GM18870 (cell line): Measurements from ENCODE around the gene ZBTB7C.

Source experiments
- ATAC-seq: cut with Tn5 transposase; IDR thresholded peaks from one replicate; pipeline ENCODE4 v1.9.1; 2021; ENCODE audit warnings: moderate library complexity; ENCODE audit not compliant: unreplicated experiment

ZBTB7C gene

DNA sequence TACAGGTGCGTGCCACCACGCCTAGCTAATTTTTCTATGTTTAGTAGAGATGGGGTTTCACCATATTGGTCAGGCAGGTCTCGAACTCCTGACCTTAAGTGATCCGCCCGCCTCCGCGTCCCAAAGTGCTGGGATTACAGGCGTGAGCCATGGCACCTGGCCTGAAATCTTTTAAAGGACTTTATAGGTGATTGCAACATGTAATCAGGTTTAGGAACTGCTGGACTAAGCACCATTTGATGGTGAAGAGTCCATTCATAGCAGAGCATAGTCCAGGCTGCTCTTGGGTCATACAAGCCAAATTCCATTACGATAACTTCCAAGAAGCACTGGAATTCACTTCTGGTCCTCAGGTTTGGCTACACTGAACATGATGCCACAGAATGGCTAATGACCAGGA lies 278.1 kb downstream of the ZBTB7C start:
- ATAC-seq, result no peak

DNA sequence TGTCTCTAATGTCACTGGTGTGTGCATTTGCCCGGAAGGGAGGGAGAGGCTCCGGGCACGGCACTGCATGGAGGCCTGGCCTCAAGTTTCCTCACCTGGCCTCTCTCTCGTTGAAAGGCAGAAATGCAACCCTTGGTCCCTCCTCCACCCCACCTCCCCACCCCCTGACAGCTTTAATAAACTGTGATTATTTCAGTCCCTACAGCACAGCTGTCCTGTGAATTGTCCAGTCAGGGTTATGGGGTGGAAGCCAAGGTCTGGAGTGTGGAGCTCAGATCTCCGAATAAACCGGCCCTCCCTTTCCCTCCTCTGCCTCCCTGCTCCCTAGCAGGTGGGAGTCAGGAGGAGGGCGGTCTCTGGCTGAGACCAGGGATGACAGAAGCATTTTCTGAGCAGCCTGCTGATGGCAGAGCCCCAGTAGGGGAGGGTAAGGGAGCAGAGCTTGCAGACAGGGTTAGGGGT lies 279.5 kb downstream of the ZBTB7C start:
- ATAC-seq, result no peak

DNA sequence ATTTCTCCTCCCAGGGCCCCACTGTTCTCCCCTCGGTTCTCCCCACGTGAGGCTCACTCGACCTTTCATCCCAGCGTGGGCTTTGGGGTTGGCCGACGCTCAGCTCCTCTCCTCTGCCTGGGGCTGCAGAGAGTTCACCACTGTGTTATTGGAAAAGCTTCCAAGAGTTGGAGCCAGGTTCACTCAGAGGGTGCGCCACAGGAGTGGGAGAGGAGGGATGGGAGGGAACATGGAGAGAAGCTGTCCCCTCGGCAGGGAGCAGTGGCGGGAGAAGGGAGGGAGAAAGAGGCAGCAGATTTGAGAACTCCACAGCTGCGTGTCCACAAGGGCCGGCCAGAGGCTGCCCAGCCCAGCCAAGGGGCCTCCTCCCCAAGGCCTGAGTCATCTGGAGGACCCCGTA lies 281.6 kb downstream of the ZBTB7C start:
- no peak for ATAC-seq

DNA sequence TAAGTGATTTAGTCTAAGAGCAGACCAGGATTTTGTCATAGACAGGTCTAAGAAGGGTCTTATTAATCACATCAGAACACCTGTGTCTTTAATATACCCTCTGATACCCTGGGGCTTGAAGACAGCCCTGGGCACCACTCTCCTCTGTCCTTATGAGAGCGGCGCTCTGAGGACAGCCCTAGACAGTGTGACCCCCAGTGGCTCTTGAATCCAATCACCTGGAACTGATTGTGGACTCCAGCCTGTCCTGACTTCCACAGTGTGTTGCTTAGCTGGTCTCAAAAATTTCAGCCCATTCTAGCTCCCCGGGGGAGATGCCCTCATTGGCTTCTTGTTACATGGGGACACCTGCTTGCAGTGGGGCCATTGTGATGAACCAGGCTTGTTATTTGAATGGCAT lies 282.9 kb downstream of the ZBTB7C start:
- ATAC-seq, result no peak

DNA sequence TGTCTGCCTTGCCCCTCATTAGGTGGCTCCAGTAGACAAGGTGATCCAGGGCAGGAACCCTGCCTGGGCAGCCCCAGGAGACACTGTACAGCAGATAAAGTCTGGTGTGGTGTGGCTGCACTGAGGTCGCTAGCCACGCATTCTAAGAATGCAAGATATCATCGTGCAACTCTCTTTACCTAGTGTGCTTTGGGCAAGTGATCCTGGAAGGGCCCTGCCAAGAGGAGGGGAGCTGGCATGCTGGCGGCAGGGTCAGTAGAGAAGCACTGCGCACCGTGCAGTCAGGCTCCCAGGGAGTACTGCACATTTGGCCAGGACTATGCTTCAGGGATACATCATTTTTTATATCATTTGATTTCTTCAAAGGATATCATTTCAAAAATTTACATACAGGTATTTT lies 283.5 kb downstream of the ZBTB7C start:
- ATAC-seq, result no peak

DNA sequence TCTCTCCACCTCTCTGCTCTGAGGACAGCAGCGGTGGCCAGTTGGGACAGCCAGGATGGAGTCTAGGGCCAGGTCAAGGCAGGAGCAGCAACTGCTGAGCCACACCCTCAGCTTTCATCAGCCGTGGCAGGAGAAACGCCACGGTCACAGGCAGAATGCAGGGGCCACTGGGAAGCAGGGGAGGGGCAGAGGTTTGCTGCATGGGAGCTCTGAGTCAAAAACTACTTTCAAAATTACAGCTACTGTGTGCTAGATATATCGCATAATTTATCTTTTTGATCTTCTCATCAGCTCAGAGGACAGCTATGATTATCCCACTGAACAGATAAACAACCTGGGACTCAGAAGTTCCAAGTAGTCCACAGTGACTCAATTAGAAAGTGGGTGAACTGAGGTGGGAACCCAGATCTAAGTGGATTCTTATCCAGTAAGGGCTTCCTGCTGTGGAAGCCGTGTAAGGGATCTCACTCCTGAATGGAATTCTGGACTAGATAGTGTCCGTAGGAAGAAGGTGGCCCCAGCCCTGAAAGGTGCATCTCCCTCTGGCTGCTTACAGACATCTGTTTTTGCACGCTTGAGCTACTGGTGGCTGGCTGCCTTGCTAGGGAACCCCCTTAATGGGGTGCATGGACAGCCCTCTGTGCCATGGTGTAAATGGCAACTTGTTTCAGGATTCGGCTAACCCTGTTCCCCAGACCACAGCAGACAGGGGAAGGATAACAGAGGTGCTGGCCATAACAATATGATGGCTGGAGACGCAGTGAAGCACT lies 284.1 kb downstream of the ZBTB7C start:
- no peak for ATAC-seq

DNA sequence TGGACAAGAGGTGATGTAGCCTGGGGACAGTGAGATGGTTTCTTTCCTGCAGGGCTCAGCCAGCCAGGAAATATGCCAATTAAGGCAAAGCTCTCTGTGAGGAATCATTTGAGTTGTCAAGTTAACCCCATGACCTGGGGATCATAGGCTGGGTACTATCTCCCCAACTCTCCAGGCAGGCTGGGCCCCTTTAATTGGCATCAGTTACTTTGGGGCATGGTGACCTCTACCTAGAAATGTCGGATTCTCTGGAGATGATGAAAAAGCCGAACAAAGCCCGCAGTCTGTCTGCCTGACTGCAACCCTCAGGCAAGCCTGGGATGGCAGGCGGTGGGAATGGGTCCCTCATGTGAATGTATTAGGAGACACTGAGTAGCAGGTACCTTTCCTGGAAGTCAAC lies 285.2 kb downstream of the ZBTB7C start:
- ATAC-seq, result no peak

DNA sequence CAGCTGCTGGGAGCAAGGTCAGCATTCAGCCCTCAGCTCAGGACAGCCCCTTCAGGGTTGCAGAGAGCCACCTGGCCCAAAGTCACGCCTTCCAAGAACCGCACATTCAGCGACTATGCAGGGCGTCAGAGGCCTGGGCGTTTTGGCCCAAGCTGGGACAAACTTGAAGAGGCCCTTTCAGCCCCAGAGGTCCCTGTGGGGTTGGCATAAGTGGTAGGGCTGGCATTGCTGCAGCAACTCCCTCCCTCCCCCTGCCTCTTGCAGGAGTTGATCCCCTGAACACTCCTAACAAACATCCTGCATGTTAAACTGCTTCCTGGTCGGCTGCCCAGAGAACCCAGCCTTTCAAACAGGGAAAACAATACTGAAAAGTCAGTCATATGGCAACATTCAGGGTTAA lies 285.9 kb downstream of the ZBTB7C start:
- no peak for ATAC-seq

DNA sequence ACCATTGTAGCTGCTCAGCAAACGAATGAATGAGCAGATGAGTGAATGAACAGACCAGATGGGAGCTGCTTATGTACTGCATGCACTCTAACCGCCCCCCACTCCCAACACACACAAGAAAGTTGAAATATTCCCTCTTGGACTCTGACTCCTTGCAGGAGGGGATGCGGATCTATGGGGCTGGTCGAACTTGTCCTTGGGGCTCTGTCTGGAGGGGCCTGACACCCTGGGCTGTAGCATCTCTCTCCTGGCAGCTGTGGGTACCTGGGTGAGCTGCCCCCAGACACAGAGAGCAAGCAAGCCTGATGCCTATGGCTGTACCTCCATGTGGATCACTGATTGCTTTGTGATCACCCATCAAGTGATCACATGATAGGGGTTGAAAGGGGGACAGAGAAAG lies 286.4 kb downstream of the ZBTB7C start:
- no peak for ATAC-seq

DNA sequence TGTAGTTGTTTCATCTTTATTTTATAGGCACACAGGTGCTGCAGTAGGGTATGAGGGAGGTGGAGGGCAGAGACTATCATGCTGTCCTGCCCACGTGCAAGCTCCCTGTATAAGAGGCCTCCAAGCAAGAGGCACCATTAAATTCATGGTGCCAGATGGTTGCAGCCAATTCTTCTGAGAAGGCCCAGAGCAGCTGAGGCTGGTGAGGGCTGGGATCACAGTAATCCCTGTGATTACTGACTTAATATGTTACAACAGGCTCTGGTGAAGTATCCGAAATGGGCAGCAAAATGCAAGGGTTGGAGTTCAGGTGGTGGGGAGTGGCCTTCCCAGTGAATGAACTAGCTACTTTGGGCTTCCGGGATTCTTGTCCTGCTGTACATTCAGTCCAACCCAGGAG lies 286.8 kb downstream of the ZBTB7C start:
- ATAC-seq, result no peak

DNA sequence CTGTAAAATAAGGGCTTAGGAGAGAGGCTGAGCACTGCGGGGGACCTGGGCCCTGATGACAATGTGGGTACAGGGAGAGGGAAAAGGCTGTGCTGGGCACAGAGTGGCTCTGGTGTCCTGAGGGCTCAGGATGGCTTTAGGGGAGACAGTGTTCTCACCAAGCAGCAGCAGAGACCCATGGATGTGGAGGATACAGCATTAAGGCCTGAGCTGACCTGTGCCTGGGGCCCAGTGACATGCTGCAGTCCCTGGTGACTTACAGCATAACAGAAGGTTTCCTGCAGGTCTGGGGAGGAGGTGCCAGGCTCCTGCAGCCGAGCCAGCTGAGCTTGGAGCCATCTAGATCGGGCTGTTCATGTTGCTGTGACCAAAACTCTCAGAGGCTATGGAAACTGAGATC lies 287.4 kb downstream of the ZBTB7C start:
- ATAC-seq, result no peak

DNA sequence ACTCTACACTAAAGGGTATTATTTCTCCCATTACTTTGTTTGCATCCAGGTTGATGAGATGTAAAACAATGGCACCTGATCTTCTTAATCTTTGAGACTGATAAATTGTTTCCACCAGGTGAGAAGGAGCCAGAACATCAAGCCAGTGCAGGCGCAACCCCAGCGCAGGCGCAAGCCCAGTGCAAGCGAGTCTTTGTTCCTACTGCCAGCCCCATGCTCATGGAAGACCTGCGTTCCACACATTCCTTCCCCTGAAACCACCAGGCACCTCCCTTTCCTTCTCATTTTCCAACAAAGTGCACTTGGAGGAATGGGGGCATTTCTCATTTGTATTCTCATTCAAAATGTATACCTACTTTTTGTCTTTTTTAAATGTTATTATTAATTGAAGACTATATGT lies 290.0 kb downstream of the ZBTB7C start:
- ATAC-seq, result no peak

DNA sequence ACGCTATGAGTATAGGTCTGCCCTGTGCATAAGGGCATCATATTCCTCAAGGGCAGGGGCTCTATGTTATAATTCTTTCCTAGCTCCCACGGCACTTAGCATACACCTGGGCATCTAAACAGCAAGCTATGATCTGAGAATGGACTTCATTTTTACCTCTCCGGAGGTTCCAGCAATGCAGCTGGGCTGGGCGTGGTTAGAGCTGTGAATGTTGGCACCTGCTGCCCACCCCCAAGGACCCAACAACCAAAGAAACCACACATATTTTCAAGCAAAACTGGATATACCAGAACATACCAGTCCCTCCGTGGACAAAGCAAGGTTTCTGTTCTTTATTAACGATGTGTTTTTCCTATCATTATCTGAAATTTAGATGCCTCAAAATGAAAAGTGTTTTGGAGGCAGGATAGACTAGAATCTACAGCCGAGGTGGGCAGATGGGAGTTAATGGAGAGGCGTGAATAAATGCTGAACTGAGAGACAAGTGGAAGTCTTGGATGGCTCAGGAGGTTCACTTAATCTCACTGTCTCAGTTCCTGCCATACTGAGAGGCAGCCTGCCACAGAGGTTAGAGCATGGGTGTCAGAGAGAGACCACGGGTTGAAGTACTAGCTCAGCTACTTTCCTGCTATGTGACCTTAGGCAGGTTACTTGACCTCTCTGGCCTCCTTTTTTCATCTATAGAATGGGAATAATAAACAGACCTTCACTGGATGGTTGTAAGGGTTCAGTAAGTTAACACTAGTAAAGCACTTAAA lies 292.1 kb downstream of the ZBTB7C start:
- ATAC-seq, result no peak

DNA sequence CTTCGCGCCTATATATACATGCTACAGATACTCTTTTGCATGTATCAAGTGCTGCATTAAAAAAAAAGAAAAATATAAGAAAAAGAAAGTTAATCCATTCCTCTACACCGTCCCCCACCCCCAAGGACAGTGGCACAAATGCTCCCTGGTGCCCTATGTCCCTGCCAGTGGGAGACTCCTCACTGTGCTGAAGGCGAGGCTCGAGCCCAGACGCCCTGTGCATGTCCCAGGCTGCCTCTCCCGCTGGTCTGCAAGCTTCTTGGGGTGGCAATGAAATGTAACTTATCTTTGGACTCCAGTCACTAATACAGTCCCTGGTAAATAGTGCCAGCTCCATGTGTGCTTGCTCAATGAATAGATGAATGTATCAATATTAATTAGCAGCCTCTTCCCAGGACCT lies 293.2 kb downstream of the ZBTB7C start:
- no peak for ATAC-seq

DNA sequence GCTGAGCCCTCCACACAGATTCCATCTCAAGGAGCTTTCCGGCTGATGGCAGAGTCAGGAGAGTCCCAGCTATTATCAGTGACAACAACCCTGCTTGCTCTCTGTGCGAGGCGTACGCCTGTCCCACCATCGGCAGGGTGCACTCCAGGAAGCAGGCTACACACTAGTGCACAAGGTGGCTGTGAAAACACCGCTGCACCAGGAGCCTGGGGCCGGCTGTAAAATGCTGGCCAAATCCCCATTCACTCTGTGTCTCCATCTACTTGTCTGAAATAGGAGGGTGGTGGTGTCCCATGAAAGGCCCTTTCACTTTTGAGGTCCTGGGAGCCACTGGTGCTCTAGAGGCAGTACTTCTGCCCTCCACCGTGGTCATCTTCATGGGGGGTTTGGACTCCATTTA lies 295.5 kb downstream of the ZBTB7C start:
- ATAC-seq, result no peak

DNA sequence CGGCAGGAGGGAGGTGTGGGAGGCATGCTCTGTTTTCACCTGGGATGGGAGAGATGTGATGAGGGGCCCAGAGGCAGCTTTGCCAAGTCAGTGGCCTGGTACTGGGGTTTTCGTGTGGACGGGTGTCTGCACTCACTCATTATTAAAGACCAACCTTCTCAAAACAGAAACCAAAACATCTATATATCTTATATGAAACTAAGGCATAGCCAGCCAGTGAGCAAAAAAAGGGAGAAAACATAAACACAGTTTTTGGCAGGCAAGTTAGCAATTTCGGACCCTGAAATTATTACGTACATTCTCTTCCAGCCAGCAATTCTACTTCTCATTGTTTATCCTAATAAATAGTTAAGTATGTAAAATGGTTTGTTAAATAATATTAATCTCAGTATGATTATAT lies 297.6 kb downstream of the ZBTB7C start:
- no peak for ATAC-seq

DNA sequence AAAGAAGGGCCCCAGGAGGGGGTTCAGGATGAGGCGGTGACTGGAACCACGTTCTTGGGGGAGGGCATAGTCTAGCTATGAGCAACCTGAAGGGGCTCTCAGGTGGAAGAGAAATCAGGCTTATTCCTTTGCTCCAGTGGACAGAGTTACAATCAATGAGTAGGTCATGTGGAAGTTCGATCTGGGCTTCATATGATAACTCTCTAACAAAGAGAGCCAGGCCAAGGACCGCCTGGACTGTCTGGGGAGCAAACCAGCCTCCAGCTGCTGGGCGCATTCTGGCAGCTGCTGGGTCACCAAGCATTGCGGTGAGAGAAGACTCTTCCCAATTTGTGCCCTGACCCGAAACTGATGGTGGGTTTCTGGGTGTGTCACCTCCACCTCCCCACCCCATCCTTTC lies 298.4 kb downstream of the ZBTB7C start:
- no peak for ATAC-seq

DNA sequence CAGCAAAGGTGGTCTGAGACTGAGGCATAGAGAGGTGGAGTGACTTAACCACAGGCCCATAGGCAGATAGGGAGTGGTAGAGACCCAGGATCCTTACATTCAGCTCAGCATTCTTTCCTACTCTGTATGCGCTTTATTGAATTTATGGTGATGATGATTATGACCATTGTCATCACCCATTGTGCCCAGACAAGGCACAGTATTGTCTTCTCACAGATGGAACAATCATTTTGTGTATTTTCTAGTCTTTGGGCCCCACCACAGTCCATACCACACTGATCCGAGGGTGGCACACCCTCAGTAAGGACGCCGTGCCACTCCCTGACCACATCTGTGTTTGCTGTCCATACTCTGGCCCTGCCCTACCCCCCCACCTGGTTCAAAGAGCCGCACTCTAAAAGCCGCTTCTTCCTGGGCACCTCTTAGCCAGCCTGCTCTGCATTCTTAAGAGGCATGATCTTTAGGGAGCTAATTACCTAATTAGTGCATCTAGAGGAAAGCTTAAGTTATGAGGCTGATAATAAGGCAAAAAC lies 299.2 kb downstream of the ZBTB7C start:
- ATAC-seq, result no peak

DNA sequence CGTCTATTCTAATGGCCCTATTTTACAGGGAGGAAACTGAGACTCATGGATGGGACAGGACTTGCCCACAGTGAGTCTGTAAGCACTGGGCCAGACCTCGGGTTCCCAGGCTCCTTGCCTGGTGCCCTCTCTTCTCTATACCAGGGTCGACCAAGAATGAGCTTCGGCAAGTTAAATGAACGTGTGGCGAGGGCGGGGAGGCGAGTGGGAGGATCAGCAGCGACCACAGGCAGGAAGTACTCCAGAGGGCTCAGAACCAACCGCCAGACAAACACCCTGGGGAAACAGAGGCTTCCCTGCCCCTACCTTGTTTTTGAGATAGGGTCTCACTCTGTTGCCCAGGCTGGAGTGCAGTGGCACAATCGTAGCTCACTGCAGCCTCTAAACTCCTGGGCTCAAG lies 301.0 kb downstream of the ZBTB7C start:
- no peak for ATAC-seq

DNA sequence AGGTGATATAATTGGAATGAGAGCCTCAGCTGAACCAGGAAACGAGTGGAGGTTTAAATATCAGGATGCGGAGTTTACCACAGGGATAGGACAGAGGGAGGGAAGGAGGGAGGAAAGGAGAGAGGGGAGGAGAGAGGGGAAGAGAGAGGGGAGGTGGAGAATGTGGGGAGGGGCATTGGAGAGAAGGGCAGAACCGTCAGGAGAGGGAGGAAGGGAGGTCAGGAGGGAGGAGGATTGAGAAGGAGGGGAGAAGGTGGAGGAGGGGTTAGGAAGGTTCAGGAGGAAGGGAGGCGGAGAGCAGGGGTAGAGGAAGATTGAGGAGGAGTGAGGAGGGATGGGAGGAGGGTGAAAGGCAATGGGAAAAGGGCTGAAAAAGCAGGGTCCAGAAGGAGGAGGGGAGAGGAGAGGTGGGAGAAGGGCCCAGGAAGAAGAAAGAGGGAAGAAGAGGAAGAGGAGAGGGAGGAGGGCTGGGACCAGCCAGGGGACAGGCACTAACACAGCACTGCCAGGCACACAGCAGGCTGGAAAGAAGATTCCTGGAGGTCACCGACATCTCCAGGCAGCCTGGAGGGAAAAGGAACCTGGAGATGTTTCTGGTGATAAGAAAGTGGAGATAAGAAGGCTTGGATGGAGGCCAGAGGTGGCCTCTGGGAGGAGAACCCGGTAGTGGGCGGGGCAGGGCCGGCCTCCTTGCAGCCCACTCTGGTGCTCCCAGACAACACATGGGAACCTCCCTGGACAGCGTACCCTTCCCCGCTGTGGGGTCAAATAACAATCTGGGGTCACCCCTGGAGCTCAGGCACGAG lies 302.0 kb downstream of the ZBTB7C start:
- no peak for ATAC-seq

DNA sequence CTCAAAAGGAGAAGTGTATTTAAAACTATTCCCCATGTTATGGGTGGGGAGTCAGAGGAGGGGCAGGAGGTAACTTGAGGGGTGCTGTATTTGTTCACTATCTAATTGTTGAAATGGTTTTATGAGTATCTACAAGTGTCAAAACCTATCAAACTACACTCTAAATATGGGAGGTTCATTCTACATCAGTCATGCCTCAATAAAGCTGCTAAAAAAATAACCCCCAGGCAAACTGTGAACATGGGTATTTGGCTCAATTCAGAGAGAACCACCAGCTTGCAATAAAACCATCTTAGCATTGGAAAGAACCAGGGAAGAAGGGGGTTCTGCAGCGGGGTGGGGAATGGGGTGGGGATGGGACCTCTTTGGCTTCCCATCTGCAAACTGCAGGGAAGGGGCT lies 302.7 kb downstream of the ZBTB7C start:
- ATAC-seq, result no peak
